Gastroesophageal sphincter (tissue), 3 donors: Measurements from ENCODE around the gene MEF2C.

Source experiments
- EP300 ChIP-seq: sonication (generic); formaldehyde crosslinking; IDR thresholded peaks from one replicate; pipeline ENCODE4 v1.6.1; 2017; ENCODE audit warnings: antibody characterized with exemption, mild to moderate bottlenecking
- POLR2A ChIP-seq, 2 donors: fragments of 450-650 bp; IDR thresholded peaks; one replicate each; pipeline ENCODE4 v1.6.1; 2017; ENCODE audit warnings: antibody characterized with exemption in 2 of 2, mild to moderate bottlenecking in 2 of 2, moderate library complexity in 1 of 2
- TF ChIP-seq, protein P1 (sequence below), 4 experiments: fragments of 200-600 bp in 2 of 4; fragments of 450-650 bp in 2 of 4; sonication (generic) in 1 of 4; IDR thresholded peaks; one replicate each; pipeline ENCODE4 v1.5.1; 2017 to 2019; ENCODE audit warnings: antibody characterized with exemption in 4 of 4, mild to moderate bottlenecking in 2 of 4, moderate library complexity in 2 of 4

DNA sequence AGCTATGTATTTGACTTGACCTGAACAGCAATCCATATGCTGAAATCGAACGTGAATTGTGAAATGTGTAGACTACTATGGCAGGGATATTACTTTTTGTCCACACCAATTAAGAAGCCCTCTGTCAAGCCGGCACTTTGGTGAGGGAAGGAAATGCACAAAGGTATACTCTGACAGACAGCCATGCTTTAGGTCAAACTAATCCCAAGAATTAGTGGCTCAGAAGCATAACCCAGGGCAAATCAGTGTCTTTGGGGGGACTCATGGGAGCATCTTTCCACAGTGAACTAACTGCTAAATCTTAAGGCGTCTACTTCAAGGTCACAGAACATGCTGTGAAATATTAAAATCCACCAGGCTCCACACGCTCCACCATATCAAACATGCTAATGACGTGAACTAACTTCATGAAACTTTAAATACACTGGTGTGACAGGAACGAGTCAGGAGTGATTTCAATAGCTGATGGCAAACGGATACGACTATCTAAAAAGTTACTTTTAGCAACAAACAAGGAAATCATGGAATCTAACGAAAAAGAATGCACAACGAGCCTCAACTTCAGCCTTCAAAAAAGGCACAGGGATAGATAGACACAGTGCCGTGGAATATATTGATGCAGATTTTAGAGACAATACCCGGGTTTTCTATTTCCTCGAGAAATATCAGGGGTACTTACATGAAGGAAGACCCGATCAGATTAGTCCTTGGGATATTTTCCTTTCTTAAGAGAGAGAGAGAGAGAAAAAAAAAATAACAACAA lies 527 bp downstream of the MEF2C start:
- TF ChIP-seq, protein P1, sequence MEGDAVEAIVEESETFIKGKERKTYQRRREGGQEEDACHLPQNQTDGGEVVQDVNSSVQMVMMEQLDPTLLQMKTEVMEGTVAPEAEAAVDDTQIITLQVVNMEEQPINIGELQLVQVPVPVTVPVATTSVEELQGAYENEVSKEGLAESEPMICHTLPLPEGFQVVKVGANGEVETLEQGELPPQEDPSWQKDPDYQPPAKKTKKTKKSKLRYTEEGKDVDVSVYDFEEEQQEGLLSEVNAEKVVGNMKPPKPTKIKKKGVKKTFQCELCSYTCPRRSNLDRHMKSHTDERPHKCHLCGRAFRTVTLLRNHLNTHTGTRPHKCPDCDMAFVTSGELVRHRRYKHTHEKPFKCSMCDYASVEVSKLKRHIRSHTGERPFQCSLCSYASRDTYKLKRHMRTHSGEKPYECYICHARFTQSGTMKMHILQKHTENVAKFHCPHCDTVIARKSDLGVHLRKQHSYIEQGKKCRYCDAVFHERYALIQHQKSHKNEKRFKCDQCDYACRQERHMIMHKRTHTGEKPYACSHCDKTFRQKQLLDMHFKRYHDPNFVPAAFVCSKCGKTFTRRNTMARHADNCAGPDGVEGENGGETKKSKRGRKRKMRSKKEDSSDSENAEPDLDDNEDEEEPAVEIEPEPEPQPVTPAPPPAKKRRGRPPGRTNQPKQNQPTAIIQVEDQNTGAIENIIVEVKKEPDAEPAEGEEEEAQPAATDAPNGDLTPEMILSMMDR (IDR thresholded peaks at IDR 0.05): no peak
- TF ChIP-seq POLR2A (IDR thresholded peaks at IDR 0.05) (no peak), EP300 (no peak)
